Keratinocyte (primary cell): ENCODE results near the gene C4orf17. TPM values are rescaled to one million over a fixed set of nuclear protein-coding genes. Genes with fewer than 3 reads are reported as not detected.

Experiments
- DNase-seq: peaks from one replicate; pipeline ENCODE4 v3.0.0-alpha.2; 2011; ENCODE audit warnings: low read depth, missing footprints, low spot score
- FAIRE-seq: peaks from 2 replicates; lab custom pipeline; 2011; peaks lifted over from hg19 to GRCh38; lab: Jason Lieb, UNC
- H2AFZ ChIP-seq: 2 replicates; pipeline ENCODE4 v1.6.0; 2012; ENCODE audit warnings: low read length, control low read depth, inconsistent platforms; ENCODE audit not compliant: control insufficient read depth
- H3K27ac ChIP-seq: 2 replicates; pipeline ENCODE4 v1.5.1; 2011; ENCODE audit warnings: low read length; ENCODE audit not compliant: control insufficient read depth, insufficient read depth
- H3K27me3 ChIP-seq: 3 replicates; pipeline ENCODE4 v1.6.0; 2011; ENCODE audit warnings: low read length; ENCODE audit not compliant: control insufficient read depth, insufficient read depth; ENCODE audit errors: extremely low read depth
- H3K36me3 ChIP-seq, 2 experiments: 2 replicates in 1 of 2; 3 replicates in 1 of 2; pipeline ENCODE4 v1.5.1; 2011; ENCODE audit warnings: low read length in 2 of 2, mild to moderate bottlenecking in 1 of 2; ENCODE audit not compliant: control insufficient read depth in 2 of 2, insufficient read depth in 2 of 2; ENCODE audit errors: extremely low read depth in 1 of 2
- H3K4me1 ChIP-seq: 3 replicates; pipeline ENCODE4 v1.5.1; 2011; ENCODE audit warnings: low read length; ENCODE audit not compliant: control insufficient read depth, insufficient read depth; ENCODE audit errors: extremely low read depth
- H3K4me2 ChIP-seq: 3 replicates; pipeline ENCODE4 v1.6.0; 2011; ENCODE audit warnings: low read depth, low read length; ENCODE audit not compliant: control insufficient read depth, insufficient read depth; ENCODE audit errors: extremely low read depth
- H3K4me3 ChIP-seq, 3 experiments: fragments of 200-600 bp in 1 of 3; sonication (generic) in 1 of 3; 2 replicates in 2 of 3; 3 replicates in 1 of 3; pipeline ENCODE4 v1.5.1; 2011 to 2016; ENCODE audit warnings: low read length in 3 of 3, mild to moderate bottlenecking in 3 of 3, control low read depth in 2 of 3, inconsistent platforms in 1 of 3, low read depth in 1 of 3, mixed read lengths in 1 of 3, mixed run types in 1 of 3, moderate library complexity in 1 of 3; ENCODE audit not compliant: control insufficient read depth in 2 of 3, insufficient read depth in 2 of 3; ENCODE audit errors: extremely low read depth in 1 of 3
- H3K79me2 ChIP-seq: 2 replicates; pipeline ENCODE4 v1.6.0; 2012; ENCODE audit warnings: low read length; ENCODE audit not compliant: control insufficient read depth, insufficient read depth
- H3K9ac ChIP-seq: 3 replicates; pipeline ENCODE4 v1.6.0; 2011; ENCODE audit warnings: low read length; ENCODE audit not compliant: control insufficient read depth, insufficient read depth; ENCODE audit errors: extremely low read depth
- H3K9me1 ChIP-seq: 3 replicates; pipeline ENCODE4 v1.6.0; 2011; ENCODE audit warnings: low read length; ENCODE audit not compliant: control insufficient read depth, insufficient read depth; ENCODE audit errors: extremely low read depth
- H3K9me3 ChIP-seq: 2 replicates; pipeline ENCODE4 v1.5.1; 2012; ENCODE audit warnings: low read depth, low read length; ENCODE audit not compliant: control insufficient read depth
- H4K20me1 ChIP-seq: 3 replicates; pipeline ENCODE4 v1.6.0; 2011; ENCODE audit warnings: low read length; ENCODE audit not compliant: control insufficient read depth, insufficient read depth; ENCODE audit errors: extremely low read depth
- CTCF ChIP-seq, 3 experiments: IDR thresholded peaks in 1 of 3; conservative IDR thresholded peaks in 1 of 3; optimal IDR thresholded peaks in 1 of 3; 2 replicates in 2 of 3; 3 replicates in 1 of 3; pipeline versions ENCODE3 to v1.5.1; 2011; ENCODE audit warnings: low read length in 3 of 3, mild to moderate bottlenecking in 3 of 3, moderate library complexity in 2 of 3, control low read depth in 1 of 3, inconsistent platforms in 1 of 3; ENCODE audit not compliant: insufficient read depth in 2 of 3; ENCODE audit errors: extremely low read depth in 1 of 3
- EZH2 ChIP-seq: IDR thresholded peaks from one replicate; pipeline ENCODE4 v1.6.1; 2012; ENCODE audit warnings: inconsistent platforms, mild to moderate bottlenecking, low read length, moderate library complexity
- dilution Hi-C: fragments of 300-500 bp; cut with MboI; formaldehyde crosslinking; loops from one replicate; pipeline ENCODE4 v1.7.0; 2020; ENCODE audit warnings: low sequenced_read_pairs; ENCODE audit not compliant: extremely low pct_ligation_motif_present
- polyA plus RNA-seq, 5 experiments: library from polyadenylated mRNA; depleted of rRNA in 3 of 5; stranded (reverse) in 3 of 5; stranded (forward) in 1 of 5; unstranded in 1 of 5; fragments of >200 nt; gene quantifications; 1 replicate in 1 of 5; 2 replicates in 3 of 5; 3 replicates in 1 of 5; pipeline versions ENCODE4 v1.2.1 to v1.2.3, GENCODE V29; 2011 to 2012; ENCODE audit warnings: missing spikeins in 2 of 5, low read depth in 1 of 5, low replicate concordance in 1 of 5

Gene C4orf17
- polyA plus RNA-seq, 1 donor (not counting 4 experiments of a cell fraction or from before 2014, with no cell fraction given), result not detected

GRCh38 chr4:99578714-99579113, 67.9 kb downstream of the C4orf17 start:
- dilution Hi-C loops, result no loop called here
- FAIRE-seq, result no peak

DNA sequence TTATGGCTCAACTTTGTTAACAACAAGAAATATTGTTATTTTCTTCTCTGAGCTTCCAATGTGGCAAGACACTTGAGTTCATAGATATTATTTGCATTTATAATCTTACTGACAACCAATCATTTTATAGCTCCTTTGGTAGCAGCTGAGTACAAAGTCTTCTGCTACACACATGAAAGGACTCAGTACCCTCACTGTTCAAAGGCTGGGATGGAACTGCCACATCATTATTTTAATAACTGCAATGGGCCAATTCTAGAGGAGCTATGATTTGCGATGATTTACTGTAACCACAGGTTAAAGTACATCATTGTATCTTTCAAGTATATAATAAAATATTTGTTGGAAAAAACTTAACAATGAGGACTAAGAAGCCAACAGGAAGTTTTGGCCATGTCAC, 74.7 kb downstream of the C4orf17 start:
- Histone ChIP-seq H3K4me2 (no peak overlapping the region), H3K9me3 (no peaks in the 10 kb centered on the region), H3K36me3 (no peaks in the 10 kb centered on the region), H2AFZ (no peak overlapping the region), H3K27ac (no peak overlapping the region), H3K9ac (no peak overlapping the region), H3K4me1 (no peaks in the 10 kb centered on the region), H3K4me3 (no peak overlapping the region), H3K27me3 (peaks cover 4% of the 10 kb centered on the region), H3K9me1 (no peaks in the 10 kb centered on the region), H4K20me1 (no peaks in the 10 kb centered on the region), H3K79me2 (no peaks in the 10 kb centered on the region)
- TF ChIP-seq EZH2, result no peak
- no peak for TF ChIP-seq CTCF (optimal IDR thresholded peaks at IDR 0.05 in 1 of 3, IDR thresholded peaks at IDR 0.05 in 1 of 3, conservative IDR thresholded peaks at IDR 0.05 in 1 of 3; ENCODE audit: extremely low read depth in 1 of 3, insufficient read depth in 2 of 3, low read length in 3 of 3)
- DNase-seq (no peak), FAIRE-seq (no peak)
- dilution Hi-C loops, result no loop called here

More at GRCh38 chr4:99578714-99579113, 67.9 kb downstream of the C4orf17 start:
- Histone ChIP-seq H3K79me2 (no peaks in the 10 kb centered on the region), H3K36me3 (no peaks in the 10 kb centered on the region), H3K4me2 (no peak overlapping the region), H3K9me1 (no peaks in the 10 kb centered on the region), H3K9ac (no peak overlapping the region), H4K20me1 (no peaks in the 10 kb centered on the region), H2AFZ (no peak overlapping the region), H3K9me3 (no peaks in the 10 kb centered on the region), H3K27me3 (peaks cover 7% of the 10 kb centered on the region), H3K4me3 (no peak overlapping the region), H3K27ac (no peak overlapping the region), H3K4me1 (no peaks in the 10 kb centered on the region)
- TF ChIP-seq EZH2 (no peak), CTCF (optimal IDR thresholded peaks at IDR 0.05 in 1 of 3, IDR thresholded peaks at IDR 0.05 in 1 of 3, conservative IDR thresholded peaks at IDR 0.05 in 1 of 3; ENCODE audit: extremely low read depth in 1 of 3, insufficient read depth in 2 of 3, low read length in 3 of 3) (no peak)
- no peak for DNase-seq
